Measurements from ENCODE around the gene NPPA. TPM values are rescaled to one million over a fixed set of nuclear protein-coding genes. Genes with fewer than 3 reads are reported as not detected.
A peak's percentile ranks its signal among the peaks of the same experiment; 100 is the strongest.

The NPPA gene
- total and polyA plus RNA-seq, 9 of the 15 experiments (the other 6 are each of a cell fraction or from before 2014, with no cell fraction given) = not detected

- TF ChIP-seq RREB1 (CRISPR knock-in tag; IDR thresholded peaks at IDR 0.05) = 0 out of 2 replicates have a peak, but pooled peaks have one; percentile 68
- no peak for TF ChIP-seq XRCC4 (IDR thresholded peaks at IDR 0.05; ENCODE audit: extremely low read depth, insufficient read depth, insufficient read length)
- no peak for TF ChIP-seq ZNF408 (CRISPR knock-in tag; IDR thresholded peaks at IDR 0.05; ENCODE audit: low read depth)
- TF ChIP-seq FOXK2 (conservative IDR thresholded peaks at IDR 0.05 in 1 of 2, IDR thresholded peaks at IDR 0.05 in 1 of 2; ENCODE audit: low read depth in 2 of 2) = peak; percentile 86 to 92
- TF ChIP-seq ARID3A (IDR thresholded peaks at IDR 0.05; ENCODE audit: borderline replicate concordance, low read depth, low read length) = no peak
- TF ChIP-seq ZNF695 (CRISPR knock-in tag; IDR thresholded peaks at IDR 0.05) = no peak
- TF ChIP-seq ZNF431 (CRISPR knock-in tag; IDR thresholded peaks at IDR 0.05) = no peak
- no peak for TF ChIP-seq PATZ1 (CRISPR knock-in tag; IDR thresholded peaks at IDR 0.05; ENCODE audit: borderline replicate concordance)
- TF ChIP-seq EP300 (IDR thresholded peaks at IDR 0.05; ENCODE audit: low read length) = peak; percentile 48; the same call in 1 of the 2 replicates
- TF ChIP-seq UBTF (IDR thresholded peaks at IDR 0.05; ENCODE audit: borderline replicate concordance in 1 of 2, low read depth in 2 of 2, low read length in 2 of 2) = peak; percentile 62 to 78; a peak in 1 of 4 replicates
- no peak for TF ChIP-seq NFRKB (IDR thresholded peaks at IDR 0.05; ENCODE audit: low read depth)
- TF ChIP-seq MLX (CRISPR knock-in tag; conservative IDR thresholded peaks at IDR 0.05) = peak in 1 of 2 experiments; percentile 16; a peak in 1 of 4 replicates
Observed at GRCh38 chr1:11802973-11803885, 44.4 kb downstream of the NPPA start (continued).

All from K562 (cell line).